ENCODE measurements around the gene YPEL2. TPM values are rescaled to one million over a fixed set of nuclear protein-coding genes. Genes with fewer than 3 reads are reported as not detected.
"Not testable (repeated sequence)": the region's sequence is repeated elsewhere in the genome, so short reads cannot be mapped to it uniquely, and the experiment has no call there.

Gene YPEL2
- total RNA-seq, 1 donor from 2014 or later = 8.9 TPM

- no peak for DNase-seq
These were observed 46.0 kb downstream of the YPEL2 start for GRCh38 chr17:59377410-59377809.

GRCh38 chr17:59378675-59379074, 47.2 kb downstream of the YPEL2 start:
- no peak for DNase-seq

GRCh38 chr17:59380474-59380873, 49.0 kb downstream of the YPEL2 start:
- DNase-seq = no peak

- peak; percentile 78 for DNase-seq
These were observed 50.5 kb downstream of the YPEL2 start for GRCh38 chr17:59381716-59382570.

- no peak for DNase-seq
These were observed 52.4 kb downstream of the YPEL2 start for GRCh38 chr17:59383893-59384292.

- no peak for DNase-seq
These were observed 56.1 kb downstream of the YPEL2 start for GRCh38 chr17:59387351-59388068.

GRCh38 chr17:59388069-59388556, 56.7 kb downstream of the YPEL2 start:
- no peak for DNase-seq

GRCh38 chr17:59389066-59389465, 57.6 kb downstream of the YPEL2 start:
- no peak for DNase-seq

GRCh38 chr17:59391021-59391420, 59.6 kb downstream of the YPEL2 start:
- no peak for DNase-seq

- no peak for DNase-seq
These were observed 61.7 kb downstream of the YPEL2 start for GRCh38 chr17:59392973-59393679.

- DNase-seq = not testable (repeated sequence)
These were observed 62.4 kb downstream of the YPEL2 start for GRCh38 chr17:59393742-59394410.

GRCh38 chr17:59396134-59396826, 64.8 kb downstream of the YPEL2 start:
- DNase-seq = no peak

- DNase-seq = no peak
These were observed 66.0 kb downstream of the YPEL2 start for GRCh38 chr17:59397316-59398073.

GRCh38 chr17:59399914-59400313, 68.5 kb downstream of the YPEL2 start:
- no peak for DNase-seq

- DNase-seq = no peak
These were observed 69.4 kb downstream of the YPEL2 start for GRCh38 chr17:59400858-59401257.

GRCh38 chr17:59401274-59401673, 69.8 kb downstream of the YPEL2 start:
- no peak for DNase-seq

GRCh38 chr17:59401725-59402124, 70.3 kb downstream of the YPEL2 start:
- DNase-seq = no peak

GRCh38 chr17:59402760-59403159, 71.3 kb downstream of the YPEL2 start:
- no peak for DNase-seq

GRCh38 chr17:59404471-59404870, 73.0 kb downstream of the YPEL2 start:
- no peak for DNase-seq

- DNase-seq = no peak
These were observed 74.7 kb downstream of the YPEL2 start for GRCh38 chr17:59405944-59406705.
